ENCODE measurements around the gene POGK.
"Not testable (repeated sequence)": the region's sequence is repeated elsewhere in the genome, so short reads cannot be mapped to it uniquely, and the experiment has no call there.

Gene POGK

GRCh38 chr1:166819974-166820373, 19.3 kb upstream of the POGK start:
- TF ChIP-seq EZH2phosphoT487 (conservative IDR thresholded peaks at IDR 0.05; ENCODE audit: low read length) (no peak), CTCF (IDR thresholded peaks at IDR 0.05; ENCODE audit: insufficient read depth, low read length, poor library complexity, severe bottlenecking) (no peak)
- Histone ChIP-seq H3K9me2 (replicated peaks; ENCODE audit: insufficient read depth, low read length) (no peaks in the 10 kb centered on the region), H4K20me1 (ENCODE audit: low read depth, low read length) (no peaks in the 10 kb centered on the region), H2AFZ (ENCODE audit: low read depth, low read length, severe bottlenecking) (no peak overlapping the region), H3K4me3 (ENCODE audit: insufficient read depth, low read length, poor library complexity, severe bottlenecking) (no peak overlapping the region), H3K27ac (ENCODE audit: low read depth, low read length) (no peak overlapping the region), H3K4me2 (ENCODE audit: low read depth, low read length, poor library complexity, severe bottlenecking) (no peak overlapping the region), H3K9me3 (ENCODE audit: insufficient read depth, low read length) (peaks cover 8% of the 10 kb centered on the region; the same call in 1 of the 2 replicates), H3K79me2 (ENCODE audit: insufficient read depth, low read length) (no peaks in the 10 kb centered on the region), H3F3A (ENCODE audit: insufficient read depth) (no peaks in the 10 kb centered on the region), H3K36me3 (ENCODE audit: low read length) (no peaks in the 10 kb centered on the region), H3K27me3 (ENCODE audit: low read length) (no peaks in the 10 kb centered on the region), H3K9ac (ENCODE audit: low read length) (no peak overlapping the region)

- 0 out of 2 replicates have a peak, but pooled peaks cover 3% of the 10 kb centered on the region for H3K9me3 ChIP-seq (ENCODE audit: insufficient read depth, low read length)
- H3K27me3 ChIP-seq (ENCODE audit: low read length), result no peaks in the 10 kb centered on the region
- H3K4me2 ChIP-seq (ENCODE audit: low read depth, low read length, poor library complexity, severe bottlenecking), result no peak overlapping the region
- H3K36me3 ChIP-seq (ENCODE audit: low read length), result no peaks in the 10 kb centered on the region
- H3K9me2 ChIP-seq (replicated peaks; ENCODE audit: insufficient read depth, low read length), result no peaks in the 10 kb centered on the region
- no peak overlapping the region for H3K9ac ChIP-seq (ENCODE audit: low read length)
- H3K4me3 ChIP-seq (ENCODE audit: insufficient read depth, low read length, poor library complexity, severe bottlenecking), result no peak overlapping the region
- no peaks in the 10 kb centered on the region for H3K79me2 ChIP-seq (ENCODE audit: insufficient read depth, low read length)
- no peaks in the 10 kb centered on the region for H4K20me1 ChIP-seq (ENCODE audit: low read depth, low read length)
- H2AFZ ChIP-seq (ENCODE audit: low read depth, low read length, severe bottlenecking), result no peak overlapping the region
- H3K27ac ChIP-seq (ENCODE audit: low read depth, low read length), result no peak overlapping the region
- TF ChIP-seq CTCF (IDR thresholded peaks at IDR 0.05; ENCODE audit: insufficient read depth, low read length, poor library complexity, severe bottlenecking), result peak; percentile 33
- TF ChIP-seq EZH2phosphoT487 (conservative IDR thresholded peaks at IDR 0.05; ENCODE audit: low read length), result no peak
- H3F3A ChIP-seq (ENCODE audit: insufficient read depth), result no peaks in the 10 kb centered on the region
Observed at GRCh38 chr1:166822385-166822784, 16.9 kb upstream of the POGK start.

GRCh38 chr1:166827426-166827825, 11.8 kb upstream of the POGK start:
- Histone ChIP-seq H3K79me2 (ENCODE audit: insufficient read depth, low read length) (no peaks in the 10 kb centered on the region), H3K27me3 (ENCODE audit: low read length) (no peaks in the 10 kb centered on the region), H3F3A (ENCODE audit: insufficient read depth) (no peaks in the 10 kb centered on the region), H3K36me3 (ENCODE audit: low read length) (no peaks in the 10 kb centered on the region), H2AFZ (ENCODE audit: low read depth, low read length, severe bottlenecking) (no peak overlapping the region), H3K4me3 (ENCODE audit: insufficient read depth, low read length, poor library complexity, severe bottlenecking) (no peak overlapping the region), H3K27ac (ENCODE audit: low read depth, low read length) (no peak overlapping the region), H3K9ac (ENCODE audit: low read length) (no peak overlapping the region), H4K20me1 (ENCODE audit: low read depth, low read length) (no peaks in the 10 kb centered on the region), H3K9me2 (replicated peaks; ENCODE audit: insufficient read depth, low read length) (no peaks in the 10 kb centered on the region), H3K9me3 (ENCODE audit: insufficient read depth, low read length) (peaks cover 8% of the 10 kb centered on the region; the same call in 1 of the 2 replicates), H3K4me2 (ENCODE audit: low read depth, low read length, poor library complexity, severe bottlenecking) (no peak overlapping the region)
- TF ChIP-seq CTCF (IDR thresholded peaks at IDR 0.05; ENCODE audit: insufficient read depth, low read length, poor library complexity, severe bottlenecking) (no peak), EZH2phosphoT487 (conservative IDR thresholded peaks at IDR 0.05; ENCODE audit: low read length) (no peak)

- not testable (repeated sequence) for H3K36me3 ChIP-seq (ENCODE audit: low read length); H3K4me3 ChIP-seq (ENCODE audit: insufficient read depth, low read length, poor library complexity, severe bottlenecking); H3K79me2 ChIP-seq (ENCODE audit: insufficient read depth, low read length); H2AFZ ChIP-seq (ENCODE audit: low read depth, low read length, severe bottlenecking); H3K9me2 ChIP-seq (replicated peaks; ENCODE audit: insufficient read depth, low read length); H3K4me2 ChIP-seq (ENCODE audit: low read depth, low read length, poor library complexity, severe bottlenecking); H3F3A ChIP-seq (ENCODE audit: insufficient read depth); H4K20me1 ChIP-seq (ENCODE audit: low read depth, low read length); H3K9me3 ChIP-seq (ENCODE audit: insufficient read depth, low read length); H3K27ac ChIP-seq (ENCODE audit: low read depth, low read length); H3K27me3 ChIP-seq (ENCODE audit: low read length); H3K9ac ChIP-seq (ENCODE audit: low read length)
Observed at GRCh38 chr1:166829762-166830161, 9.5 kb upstream of the POGK start.
